RKO (cell line): ENCODE data around the gene SMOC1.

Experiments
- DNase-seq: peaks from one replicate; pipeline ENCODE4 v3.0.0-alpha.2; 2016; ENCODE audit warnings: low spot score

SMOC1 gene, protein sequence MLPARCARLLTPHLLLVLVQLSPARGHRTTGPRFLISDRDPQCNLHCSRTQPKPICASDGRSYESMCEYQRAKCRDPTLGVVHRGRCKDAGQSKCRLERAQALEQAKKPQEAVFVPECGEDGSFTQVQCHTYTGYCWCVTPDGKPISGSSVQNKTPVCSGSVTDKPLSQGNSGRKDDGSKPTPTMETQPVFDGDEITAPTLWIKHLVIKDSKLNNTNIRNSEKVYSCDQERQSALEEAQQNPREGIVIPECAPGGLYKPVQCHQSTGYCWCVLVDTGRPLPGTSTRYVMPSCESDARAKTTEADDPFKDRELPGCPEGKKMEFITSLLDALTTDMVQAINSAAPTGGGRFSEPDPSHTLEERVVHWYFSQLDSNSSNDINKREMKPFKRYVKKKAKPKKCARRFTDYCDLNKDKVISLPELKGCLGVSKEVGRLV

DNA sequence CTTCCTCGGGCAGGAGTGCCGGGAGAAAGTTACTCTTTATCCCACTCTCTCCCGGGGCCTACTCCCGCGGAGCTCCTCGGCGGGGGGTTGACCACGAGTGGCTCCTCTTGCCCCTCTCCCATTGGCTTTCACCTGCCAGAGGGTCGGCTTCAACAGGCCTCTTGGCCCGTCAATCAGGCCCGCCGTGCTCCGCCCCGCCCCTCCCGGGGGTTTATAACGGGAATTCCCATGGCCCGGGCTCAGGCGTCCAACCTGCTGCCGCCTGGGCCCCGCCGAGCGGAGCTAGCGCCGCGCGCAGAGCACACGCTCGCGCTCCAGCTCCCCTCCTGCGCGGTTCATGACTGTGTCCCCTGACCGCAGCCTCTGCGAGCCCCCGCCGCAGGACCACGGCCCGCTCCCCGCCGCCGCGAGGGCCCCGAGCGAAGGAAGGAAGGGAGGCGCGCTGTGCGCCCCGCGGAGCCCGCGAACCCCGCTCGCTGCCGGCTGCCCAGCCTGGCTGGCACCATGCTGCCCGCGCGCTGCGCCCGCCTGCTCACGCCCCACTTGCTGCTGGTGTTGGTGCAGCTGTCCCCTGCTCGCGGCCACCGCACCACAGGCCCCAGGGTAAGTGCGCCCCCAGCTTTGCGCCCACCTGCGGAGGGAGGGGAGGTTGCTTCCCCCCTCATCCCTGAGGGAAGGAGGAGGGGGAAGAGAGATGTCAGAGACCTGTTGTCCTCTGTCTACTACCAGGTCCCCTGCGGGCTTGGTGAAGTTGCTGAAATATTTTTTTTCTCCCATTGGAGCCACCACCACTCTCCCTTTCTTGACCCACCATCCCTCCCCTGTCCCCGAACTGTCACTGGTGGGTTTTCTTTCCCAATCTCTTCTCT, at the start of gene SMOC1:
Gene SMOC1, plus strand, starts transcription at position 242 of the 869 bp plus-strand sequence. Its CDS starts 263 bp downstream, at position 505.
- DNase-seq, result no peak

DNA sequence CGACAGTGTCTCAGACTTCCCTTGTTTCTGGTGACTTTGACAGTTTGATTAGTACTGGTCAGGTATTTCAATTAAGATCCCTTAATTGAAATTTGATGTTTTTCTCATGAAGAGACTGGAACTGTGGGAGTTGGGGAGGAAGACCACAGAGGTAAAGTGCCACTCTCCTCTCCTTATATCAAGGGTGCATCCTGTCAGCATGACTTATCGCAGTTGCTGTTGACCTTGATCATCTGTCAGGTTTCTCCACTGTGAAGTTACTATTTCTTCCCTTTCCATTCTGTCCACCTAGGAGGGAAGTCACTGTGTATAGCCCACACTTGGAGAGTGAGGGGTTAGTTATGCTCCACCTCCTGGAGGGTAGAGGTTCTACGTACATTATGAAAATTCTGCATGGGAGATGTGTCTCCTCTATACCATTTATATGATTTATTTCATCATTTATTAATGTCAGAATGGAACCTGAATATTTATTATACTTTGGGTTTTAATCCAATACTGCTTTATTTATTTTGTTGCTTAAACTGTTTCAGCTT, 40.3 kb upstream of the SMOC1 start:
- DNase-seq, result no peak

DNA sequence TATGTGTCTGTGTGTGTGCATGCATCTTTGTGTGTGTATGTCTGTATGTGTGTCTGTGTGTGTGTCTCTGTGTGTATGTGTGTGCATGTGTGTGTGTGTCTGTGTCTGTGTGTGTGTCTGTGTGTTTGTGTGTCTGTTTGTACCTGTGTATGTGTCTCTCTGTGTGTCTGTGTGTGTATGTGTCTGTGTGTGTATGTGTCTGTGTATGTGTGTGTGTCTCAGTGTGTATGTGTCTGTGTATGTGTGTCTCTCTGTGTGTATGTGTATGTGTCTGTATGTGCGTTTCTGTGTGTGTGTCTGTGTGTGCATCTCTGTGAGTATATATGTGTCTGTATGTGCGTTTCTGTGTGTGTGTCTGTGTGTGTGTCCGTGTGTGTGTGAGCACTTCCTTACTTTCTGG, 39.6 kb upstream of the SMOC1 start:
- no peak for DNase-seq

DNA sequence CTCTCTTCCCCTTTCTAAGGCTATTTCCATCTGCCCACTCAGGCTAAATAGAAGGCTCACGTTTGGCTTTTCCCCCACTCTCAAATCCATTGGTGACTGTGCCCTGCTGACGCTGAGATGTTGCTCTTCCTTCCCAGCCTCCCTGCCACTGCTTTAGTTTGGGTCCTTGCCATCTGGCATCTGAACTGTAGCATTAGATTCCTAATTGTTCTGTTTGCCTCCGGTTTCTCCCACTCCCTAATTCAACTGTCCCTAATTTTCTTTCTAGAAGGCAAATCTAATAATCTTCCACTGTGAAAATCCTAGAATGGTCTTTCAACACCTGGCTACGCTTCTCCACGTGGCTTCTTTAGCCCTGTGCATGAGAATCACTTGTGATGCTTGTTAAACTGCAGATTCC, 37.6 kb upstream of the SMOC1 start:
- DNase-seq, result no peak

DNA sequence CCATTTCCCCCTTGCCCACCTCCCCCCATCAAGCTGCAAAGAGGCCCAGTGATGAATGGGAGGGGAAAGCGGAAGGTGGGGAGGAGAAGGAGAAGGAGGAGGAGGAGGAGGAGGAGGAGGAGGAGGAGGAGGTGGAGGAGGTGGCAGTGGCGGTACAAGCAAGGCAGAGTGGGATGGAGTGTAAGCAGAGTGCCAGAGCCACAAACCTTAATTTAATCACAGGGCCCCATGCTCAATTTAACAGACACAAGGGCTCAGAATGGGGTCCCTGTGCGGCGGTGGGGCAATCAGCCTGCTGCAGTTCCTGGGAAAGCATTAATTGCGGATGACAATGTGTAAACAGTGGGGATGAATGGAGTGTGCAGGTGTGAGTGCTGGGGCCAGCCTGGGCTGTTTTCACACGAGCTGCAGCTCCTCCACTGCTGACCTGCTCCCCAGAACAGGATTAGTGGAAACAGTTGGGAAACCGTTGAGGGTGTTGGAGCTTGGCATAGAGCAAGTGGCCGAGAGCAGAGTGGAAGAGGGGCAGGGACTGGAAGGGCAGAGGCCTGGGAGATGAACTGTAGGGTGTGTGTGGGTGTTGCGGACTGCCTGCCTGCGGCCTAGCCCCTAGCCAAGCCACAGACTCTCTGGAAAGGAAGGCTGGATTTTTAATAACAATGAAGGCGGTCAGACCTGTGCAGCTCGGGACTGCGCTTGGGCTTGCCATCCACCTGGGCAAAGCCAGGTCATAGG, 36.4 kb upstream of the SMOC1 start:
- no peak for DNase-seq

DNA sequence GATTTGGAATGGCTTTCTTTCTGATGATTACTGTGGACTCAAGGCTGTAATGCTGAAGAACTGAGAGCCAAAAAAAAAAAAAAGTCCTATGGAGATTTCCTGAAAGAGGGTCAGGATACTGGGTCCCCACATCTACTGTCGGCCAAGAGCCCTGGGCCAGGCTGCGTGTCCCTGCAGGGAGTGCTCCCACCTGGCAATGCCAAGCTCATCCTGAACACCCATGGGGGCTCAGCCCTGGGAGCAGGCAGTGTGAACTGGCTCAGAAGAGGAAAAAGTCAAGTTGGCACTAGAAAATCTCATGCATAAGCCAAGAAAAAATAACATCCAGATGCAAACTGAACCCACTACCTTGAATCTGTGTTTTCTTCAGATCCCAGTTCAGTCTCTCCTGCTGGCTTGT, 35.0 kb upstream of the SMOC1 start:
- no peak for DNase-seq

DNA sequence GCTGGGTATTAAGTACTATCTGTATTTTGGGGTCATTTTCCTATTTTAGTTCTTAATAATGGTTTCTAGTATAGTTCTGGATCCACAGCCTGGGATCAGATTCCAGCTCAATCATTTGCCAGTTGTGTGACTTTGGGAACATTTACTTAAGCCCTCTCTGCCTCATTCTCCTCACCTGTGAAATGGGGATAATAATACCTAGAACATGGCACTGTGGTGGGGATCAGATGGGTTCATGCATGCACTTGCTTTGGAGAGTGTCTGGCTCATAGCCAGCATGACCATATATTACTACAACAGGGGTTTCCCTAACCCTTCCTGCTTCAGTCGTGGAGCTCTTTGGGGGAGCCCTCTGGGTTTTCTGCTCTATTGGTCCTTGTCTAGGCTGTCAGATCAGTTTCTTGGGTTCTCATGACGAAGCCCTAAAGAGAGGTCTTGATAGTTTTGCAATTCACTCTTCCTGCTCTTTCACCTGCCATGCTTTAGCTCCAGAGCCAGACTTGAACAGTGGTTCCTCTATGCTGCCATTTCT, 34.1 kb upstream of the SMOC1 start:
- DNase-seq, result no peak

DNA sequence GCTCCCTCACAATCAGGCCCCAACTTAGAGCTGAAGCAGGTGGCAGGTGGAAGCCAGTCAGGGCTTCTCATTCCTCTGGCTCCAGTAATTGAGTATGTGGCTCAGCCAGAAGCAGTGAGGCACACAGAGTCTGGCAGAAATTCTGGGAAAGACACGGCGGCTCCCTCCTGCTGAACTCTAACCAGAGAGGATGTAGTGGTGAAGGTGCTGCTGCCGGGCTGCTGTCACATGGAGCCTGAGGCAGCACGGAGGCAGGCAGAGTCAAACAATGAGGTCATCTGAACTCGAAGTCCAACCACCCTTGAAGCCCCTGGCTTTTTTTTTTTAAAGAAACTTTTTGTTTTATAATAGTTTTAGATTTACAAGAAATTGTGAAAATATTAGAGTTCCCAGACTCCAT, 33.4 kb upstream of the SMOC1 start:
- DNase-seq, result no peak

DNA sequence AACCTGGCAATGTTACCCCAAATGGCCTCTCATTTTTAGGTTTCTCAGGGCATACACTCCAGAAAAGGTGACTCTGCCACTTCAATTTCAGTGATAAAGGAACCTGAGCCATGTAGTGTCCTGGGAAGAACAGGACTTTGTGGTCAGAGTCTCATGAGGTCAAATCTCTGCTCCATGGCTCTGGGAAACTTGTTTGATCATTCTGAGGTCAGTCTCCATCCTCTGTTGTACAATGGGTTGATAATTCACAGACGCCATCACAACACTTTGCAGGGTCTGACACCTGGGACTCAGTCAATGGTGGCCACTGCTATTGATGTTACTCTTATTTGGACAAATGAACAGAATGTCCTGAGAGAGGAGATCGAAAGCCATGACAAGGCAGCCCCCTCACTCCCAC, 31.1 kb upstream of the SMOC1 start:
- DNase-seq, result no peak

DNA sequence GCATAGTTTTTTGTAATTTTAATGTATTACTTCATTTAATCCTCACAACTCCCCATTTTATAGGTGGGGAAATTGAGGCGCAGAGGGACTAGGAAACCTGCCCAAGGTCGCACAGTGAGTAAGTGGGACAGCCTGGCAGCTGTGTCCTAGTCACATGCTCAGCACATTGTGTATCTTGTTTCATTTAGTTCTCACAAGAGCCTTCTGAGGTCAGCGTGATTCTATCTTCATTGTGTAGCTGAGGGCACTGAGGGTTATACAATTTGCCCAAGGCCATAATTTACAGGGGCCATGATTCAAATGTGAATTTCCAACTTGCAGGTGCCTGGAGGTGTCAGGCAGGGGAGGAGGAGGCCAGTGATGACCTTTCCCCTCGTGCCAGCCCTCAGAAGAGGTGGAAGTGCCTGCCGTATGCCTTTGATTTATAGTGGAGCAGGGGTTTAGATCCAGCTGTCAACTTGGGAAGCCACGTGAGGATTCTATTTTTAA, 30.3 kb upstream of the SMOC1 start:
- no peak for DNase-seq

DNA sequence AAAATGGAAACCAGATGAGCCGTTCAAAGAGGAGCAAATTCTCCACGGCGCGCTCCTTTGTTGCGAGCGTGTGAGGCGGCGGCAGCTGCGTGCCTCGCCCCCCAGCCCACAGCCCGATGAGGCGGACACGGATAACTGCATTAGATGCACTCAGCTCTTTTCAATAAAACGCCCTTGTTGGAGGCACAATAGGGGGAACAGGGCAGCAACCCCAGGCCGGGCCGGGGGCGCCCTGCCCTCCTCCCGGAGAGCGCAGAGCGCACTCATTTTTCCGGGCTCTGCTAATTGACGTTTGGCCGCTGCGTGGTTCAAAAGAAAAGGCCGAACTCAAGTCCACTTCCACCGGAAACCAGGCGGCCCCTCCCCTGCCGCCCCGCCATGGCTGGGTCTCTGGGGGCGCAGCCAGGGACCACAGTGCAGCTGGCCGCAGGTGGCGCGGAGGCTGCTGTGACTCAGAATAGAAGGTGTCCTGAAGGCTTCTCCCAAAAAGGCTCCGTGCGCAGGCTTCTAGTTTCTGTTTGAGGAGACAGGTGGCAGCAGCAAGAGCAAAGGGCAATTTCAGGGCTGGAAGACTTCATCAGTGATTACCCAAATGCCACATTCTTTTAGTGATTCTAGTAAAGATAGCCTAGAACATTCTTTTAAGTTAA, 29.0 kb upstream of the SMOC1 start:
- DNase-seq, result no peak

DNA sequence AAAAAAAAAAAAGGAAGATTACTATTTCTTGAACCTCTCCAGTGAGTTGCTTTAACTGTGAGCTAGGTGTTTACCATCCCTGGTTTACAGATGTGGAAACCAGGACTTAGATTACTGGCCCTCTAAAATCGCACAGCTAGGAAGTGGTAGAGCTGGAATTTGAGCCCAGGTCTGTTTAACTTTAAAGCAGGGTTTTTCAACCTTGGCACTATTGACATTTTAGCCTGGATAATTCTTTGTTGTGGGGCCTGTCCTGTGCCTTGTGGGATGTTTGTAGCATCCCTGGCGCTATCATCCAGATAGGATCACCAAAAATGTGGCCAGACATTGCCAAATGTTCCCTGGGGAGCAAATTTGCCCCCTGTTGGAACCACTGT, 28.5 kb upstream of the SMOC1 start:
- DNase-seq, result no peak

DNA sequence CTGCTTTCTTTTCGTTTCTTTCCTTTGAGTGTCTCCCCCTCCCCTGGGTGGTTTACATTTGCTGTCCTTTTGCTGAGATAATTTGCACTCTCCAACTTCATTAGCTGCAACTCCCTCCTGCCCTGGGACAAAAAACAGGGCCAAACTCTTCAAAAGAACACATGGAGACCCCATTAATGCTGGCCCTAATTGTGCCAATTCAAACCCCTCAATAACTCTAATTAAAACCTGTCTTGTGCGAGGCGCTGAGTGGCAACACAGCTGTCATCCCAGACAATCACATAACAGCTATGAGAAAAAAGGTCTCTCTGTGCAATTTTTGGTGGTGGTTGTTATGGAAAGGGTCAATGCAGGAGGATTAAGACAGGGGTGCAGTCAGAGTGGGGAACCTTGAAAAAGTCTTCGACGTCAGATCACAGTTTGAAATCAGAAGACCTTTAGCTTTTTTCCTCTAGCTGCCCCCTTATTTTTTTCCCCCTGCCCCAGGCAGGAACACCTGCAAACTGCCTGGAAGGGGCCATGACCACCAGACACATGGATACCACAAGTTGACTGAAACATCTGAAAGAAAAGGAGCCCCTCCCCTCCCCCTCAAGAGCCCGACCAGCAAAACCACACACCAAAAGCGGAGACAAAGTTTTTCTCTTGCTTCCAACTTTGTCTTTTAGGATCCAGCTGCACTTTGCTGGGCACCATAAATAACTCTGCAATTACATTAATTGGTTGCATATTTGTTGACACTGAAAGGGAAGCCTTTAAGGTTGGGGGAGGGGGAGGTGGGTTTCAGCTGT, 26.5 kb upstream of the SMOC1 start:
- DNase-seq, result no peak

DNA sequence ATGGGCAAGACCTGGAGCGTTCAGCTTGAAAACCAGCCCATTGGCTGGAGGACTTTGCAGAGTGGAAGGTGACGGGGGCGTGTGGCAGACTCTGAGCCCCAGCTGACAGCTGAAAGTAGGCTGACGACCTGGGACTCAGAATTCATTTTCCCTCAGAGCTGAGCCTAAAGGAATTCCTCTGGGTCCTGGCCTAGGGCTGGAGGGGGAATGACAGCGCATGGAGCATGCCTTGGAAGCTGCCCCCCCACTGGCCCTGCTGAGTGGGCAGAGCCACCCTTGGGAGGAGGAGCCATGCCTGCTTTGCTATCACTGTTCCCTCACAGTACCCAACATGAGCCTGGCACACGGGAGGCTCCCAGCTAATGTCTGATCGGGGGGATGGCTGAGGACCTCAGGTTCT, 25.4 kb upstream of the SMOC1 start:
- DNase-seq, result no peak

DNA sequence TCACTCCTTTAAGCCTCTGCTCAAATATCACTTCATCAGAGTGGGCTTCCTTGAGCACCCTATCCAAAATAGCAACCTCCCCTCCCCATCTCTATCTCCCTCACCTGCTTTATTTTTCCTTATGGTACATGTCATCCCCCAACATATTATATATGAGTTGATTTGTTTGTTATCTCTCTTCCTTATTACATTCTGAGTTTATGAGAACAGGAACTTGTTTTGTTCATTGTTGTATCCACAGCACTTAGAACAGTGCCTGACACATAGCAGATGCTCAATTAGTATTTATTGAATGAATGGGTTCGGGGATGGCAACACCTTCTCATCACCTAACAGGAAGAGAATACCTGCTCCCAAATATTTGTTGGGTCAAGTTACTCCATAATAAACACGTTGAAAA, 24.6 kb upstream of the SMOC1 start:
- no peak for DNase-seq

DNA sequence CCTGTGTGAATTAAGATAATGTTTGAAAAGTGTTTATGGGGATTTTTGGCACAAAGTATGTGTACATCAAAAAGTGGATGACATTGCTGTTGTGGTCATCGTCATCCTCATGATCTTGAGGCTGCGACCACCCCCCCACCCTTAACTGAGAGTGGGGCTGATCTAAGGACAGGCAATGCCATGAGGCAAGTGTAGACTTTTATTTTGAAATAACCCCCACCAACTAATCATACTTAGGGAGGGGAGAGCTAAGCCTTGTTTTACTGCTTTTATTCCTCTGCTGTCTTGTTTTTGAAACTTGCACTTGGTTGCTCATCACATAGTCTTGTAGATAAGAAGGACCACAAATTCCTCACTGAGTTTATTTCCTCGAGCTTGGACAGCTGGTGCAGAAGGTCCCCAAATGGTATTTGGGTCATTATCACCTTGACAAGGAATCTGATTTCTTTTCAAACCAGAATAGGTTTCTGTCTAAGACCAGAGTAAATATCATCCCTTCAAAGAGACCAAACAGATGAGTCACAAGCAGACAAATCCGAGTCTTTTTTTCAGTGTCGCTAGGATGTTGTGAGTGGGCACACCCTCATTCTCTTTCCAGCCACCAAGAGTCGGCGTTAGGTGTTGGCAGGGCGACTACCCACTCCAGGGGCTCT, 23.9 kb upstream of the SMOC1 start:
- DNase-seq, result no peak

DNA sequence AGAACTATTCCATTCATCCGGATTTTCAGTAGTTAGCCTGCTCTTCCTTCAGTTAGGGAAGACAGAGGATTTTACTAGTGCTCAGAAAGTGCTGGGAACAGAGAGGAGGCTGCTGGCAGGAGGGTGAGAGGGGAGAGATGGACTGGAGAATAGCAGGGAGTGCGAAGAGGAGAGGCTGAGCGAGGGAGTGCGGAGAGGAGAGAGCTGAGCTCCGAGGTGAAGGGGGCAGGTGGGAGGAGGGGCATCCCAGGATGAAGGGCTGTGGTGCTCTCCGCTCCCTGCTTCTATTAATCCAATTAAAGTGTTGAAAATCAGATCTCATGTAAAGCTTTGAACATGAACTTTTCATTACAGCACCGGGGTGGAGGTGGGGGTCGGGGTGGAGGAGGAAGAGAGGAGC, 20.4 kb upstream of the SMOC1 start:
- DNase-seq, result no peak

DNA sequence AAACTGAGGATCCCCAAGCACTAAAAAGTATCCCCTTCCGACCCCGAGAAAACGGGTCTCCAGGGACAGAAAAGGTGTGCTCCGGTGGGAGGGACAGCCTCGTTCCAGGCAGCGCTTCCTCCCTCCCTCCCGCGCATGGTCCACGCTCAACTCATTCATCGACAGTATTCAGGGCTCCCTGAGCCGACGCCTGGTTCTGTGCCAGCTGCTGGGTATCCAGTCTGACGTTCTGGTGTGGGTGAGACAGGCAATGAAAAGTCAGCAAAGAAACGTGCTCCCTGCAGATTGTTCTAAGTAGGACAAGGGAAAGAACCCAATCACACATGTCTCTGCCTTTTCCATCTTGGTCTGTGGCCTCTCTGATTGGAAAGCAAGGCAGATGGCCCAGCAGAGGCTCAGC, 19.6 kb upstream of the SMOC1 start:
- no peak for DNase-seq

DNA sequence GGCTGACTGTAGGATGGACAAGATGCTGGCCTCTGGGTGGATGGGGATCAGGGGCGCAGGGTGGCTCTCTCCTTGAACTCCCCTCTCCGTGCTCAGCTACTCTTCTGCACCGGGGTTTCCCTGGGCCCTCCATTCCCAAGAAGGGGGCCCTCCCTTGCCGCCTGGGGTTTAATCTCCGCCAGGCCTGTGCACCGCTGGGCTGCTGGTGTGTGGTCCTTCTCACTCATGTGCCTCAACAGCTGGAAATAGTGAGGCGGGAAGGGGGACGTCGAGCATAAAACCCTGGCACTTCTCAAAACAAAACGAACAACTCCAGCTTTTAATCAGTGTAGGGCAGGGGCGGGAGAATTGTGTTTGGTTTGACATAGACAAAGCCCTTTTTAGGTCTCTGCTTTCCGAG, 19.0 kb upstream of the SMOC1 start:
- DNase-seq, result no peak

DNA sequence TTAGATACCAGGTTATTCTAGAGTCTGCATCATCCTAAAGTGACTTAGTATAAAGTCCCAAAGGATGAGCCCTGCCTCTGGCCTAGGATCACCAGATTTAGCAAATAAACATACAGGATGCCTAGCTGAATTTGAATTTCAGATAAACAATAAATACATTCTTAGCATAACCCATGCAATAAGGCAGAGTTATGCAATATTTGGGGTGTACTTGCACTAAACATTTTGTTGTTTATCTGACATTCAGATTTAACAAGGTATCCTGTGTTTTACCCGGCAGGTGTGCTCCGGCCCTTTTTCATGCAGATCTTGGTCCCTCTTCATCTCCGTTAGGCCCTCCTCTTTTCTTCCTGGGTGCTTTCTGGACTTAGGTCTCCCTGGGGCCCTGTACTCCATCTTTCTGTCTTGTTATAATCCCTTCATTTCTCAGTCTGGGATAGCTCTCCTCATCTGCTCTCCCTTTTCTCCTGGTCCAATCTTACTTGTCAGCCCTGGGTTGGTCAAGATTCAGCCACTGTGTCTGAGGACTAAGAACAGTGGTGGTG, 18.1 kb upstream of the SMOC1 start:
- no peak for DNase-seq
